ENCODE measurements around the gene AGFG1. TPM values are rescaled to one million over a fixed set of nuclear protein-coding genes. Genes with fewer than 3 reads are reported as not detected.

Gene AGFG1
- total RNA-seq, 1 donor from 2014 or later, result 71.6 TPM

DNA sequence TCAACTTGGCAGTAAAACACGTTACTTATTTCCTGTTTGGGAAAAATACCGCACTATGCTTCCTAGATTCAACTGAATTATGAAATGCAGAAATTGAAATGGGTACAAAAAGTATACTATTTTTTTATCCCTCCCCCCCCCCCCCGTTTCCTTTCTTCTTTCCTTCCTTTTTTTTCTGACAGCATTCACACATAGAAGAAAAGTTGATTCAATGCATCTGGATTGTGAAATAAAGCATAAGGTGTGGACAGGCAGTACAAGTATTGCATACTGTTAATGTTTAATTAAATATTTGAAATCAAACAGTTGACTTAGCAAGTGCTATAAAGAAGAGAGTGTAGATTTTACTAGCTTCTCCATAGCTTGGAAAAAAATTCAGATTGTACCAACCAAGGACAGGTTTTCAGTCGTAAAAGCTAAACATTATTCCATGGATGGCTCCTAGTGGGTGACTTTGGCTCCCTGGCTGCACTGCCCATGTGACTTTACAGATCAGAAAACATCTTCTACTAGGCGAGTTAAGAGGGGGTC is 21.6 kb upstream of the AGFG1 start:
- Mint-ChIP-seq H3K4me3 (no peak overlapping the region), H3K27ac (ENCODE audit: unreplicated experiment) (no peak overlapping the region), H3K4me1 (peaks cover 8% of the 10 kb centered on the region), H3K9me3 (no peaks in the 10 kb centered on the region), H3K36me3 (ENCODE audit: low read depth) (no peaks in the 10 kb centered on the region), H3K27me3 (ENCODE audit: low read depth) (no peaks in the 10 kb centered on the region)
- TF ChIP-seq, protein P1, sequence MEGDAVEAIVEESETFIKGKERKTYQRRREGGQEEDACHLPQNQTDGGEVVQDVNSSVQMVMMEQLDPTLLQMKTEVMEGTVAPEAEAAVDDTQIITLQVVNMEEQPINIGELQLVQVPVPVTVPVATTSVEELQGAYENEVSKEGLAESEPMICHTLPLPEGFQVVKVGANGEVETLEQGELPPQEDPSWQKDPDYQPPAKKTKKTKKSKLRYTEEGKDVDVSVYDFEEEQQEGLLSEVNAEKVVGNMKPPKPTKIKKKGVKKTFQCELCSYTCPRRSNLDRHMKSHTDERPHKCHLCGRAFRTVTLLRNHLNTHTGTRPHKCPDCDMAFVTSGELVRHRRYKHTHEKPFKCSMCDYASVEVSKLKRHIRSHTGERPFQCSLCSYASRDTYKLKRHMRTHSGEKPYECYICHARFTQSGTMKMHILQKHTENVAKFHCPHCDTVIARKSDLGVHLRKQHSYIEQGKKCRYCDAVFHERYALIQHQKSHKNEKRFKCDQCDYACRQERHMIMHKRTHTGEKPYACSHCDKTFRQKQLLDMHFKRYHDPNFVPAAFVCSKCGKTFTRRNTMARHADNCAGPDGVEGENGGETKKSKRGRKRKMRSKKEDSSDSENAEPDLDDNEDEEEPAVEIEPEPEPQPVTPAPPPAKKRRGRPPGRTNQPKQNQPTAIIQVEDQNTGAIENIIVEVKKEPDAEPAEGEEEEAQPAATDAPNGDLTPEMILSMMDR (conservative IDR thresholded peaks at IDR 0.05), result no peak
- no peak for DNase-seq (ENCODE audit: low read depth, low spot score)

GRCh38 chr2:227450926-227451654 is 20.9 kb upstream of the AGFG1 start:
- Mint-ChIP-seq H3K27ac (ENCODE audit: unreplicated experiment) (no peak overlapping the region), H3K9me3 (no peaks in the 10 kb centered on the region)
- TF ChIP-seq, protein P1 (conservative IDR thresholded peaks at IDR 0.05), result no peak

GRCh38 chr2:227451655-227451992 is 20.3 kb upstream of the AGFG1 start:
- Mint-ChIP-seq H3K9me3 (no peaks in the 10 kb centered on the region), H3K4me1 (peaks cover 12% of the 10 kb centered on the region), H3K27me3 (ENCODE audit: low read depth) (no peaks in the 10 kb centered on the region), H3K4me3 (no peak overlapping the region), H3K27ac (ENCODE audit: unreplicated experiment) (no peak overlapping the region), H3K36me3 (ENCODE audit: low read depth) (no peaks in the 10 kb centered on the region)
- TF ChIP-seq, protein P1 (conservative IDR thresholded peaks at IDR 0.05), result no peak
- DNase-seq (ENCODE audit: low read depth, low spot score), result no peak

More at GRCh38 chr2:227450926-227451654, 20.9 kb upstream of the AGFG1 start:
- Mint-ChIP-seq H3K36me3 (ENCODE audit: low read depth) (no peaks in the 10 kb centered on the region), H3K4me3 (no peak overlapping the region), H3K27me3 (ENCODE audit: low read depth) (no peaks in the 10 kb centered on the region), H3K4me1 (peaks cover 10% of the 10 kb centered on the region)
- no peak for DNase-seq (ENCODE audit: low read depth, low spot score)

GRCh38 chr2:227453810-227454209 is 18.1 kb upstream of the AGFG1 start:
- DNase-seq (ENCODE audit: low read depth, low spot score), result no peak
- H3K36me3 Mint-ChIP-seq (ENCODE audit: low read depth), result no peaks in the 10 kb centered on the region
- no peak overlapping the region for H3K4me3 Mint-ChIP-seq
- H3K9me3 Mint-ChIP-seq, result no peaks in the 10 kb centered on the region
- no peaks in the 10 kb centered on the region for H3K27me3 Mint-ChIP-seq (ENCODE audit: low read depth)
- peaks cover 8% of the 10 kb centered on the region for H3K4me1 Mint-ChIP-seq
- TF ChIP-seq, protein P1 (conservative IDR thresholded peaks at IDR 0.05), result no peak
- H3K27ac Mint-ChIP-seq (ENCODE audit: unreplicated experiment), result no peak overlapping the region

- Mint-ChIP-seq H3K4me1 (peaks cover 8% of the 10 kb centered on the region), H3K27ac (ENCODE audit: unreplicated experiment) (no peak overlapping the region), H3K9me3 (no peaks in the 10 kb centered on the region), H3K36me3 (ENCODE audit: low read depth) (no peaks in the 10 kb centered on the region), H3K27me3 (ENCODE audit: low read depth) (no peaks in the 10 kb centered on the region), H3K4me3 (no peak overlapping the region)
- no peak for DNase-seq (ENCODE audit: low read depth, low spot score)
- TF ChIP-seq, protein P1 (conservative IDR thresholded peaks at IDR 0.05), result no peak
Observed at GRCh38 chr2:227454323-227454860, 17.6 kb upstream of the AGFG1 start.
